Measurements from ENCODE around the gene CHID1.
A peak's percentile ranks its signal among the peaks of the same experiment; 100 is the strongest.

The CHID1 gene

DNA sequence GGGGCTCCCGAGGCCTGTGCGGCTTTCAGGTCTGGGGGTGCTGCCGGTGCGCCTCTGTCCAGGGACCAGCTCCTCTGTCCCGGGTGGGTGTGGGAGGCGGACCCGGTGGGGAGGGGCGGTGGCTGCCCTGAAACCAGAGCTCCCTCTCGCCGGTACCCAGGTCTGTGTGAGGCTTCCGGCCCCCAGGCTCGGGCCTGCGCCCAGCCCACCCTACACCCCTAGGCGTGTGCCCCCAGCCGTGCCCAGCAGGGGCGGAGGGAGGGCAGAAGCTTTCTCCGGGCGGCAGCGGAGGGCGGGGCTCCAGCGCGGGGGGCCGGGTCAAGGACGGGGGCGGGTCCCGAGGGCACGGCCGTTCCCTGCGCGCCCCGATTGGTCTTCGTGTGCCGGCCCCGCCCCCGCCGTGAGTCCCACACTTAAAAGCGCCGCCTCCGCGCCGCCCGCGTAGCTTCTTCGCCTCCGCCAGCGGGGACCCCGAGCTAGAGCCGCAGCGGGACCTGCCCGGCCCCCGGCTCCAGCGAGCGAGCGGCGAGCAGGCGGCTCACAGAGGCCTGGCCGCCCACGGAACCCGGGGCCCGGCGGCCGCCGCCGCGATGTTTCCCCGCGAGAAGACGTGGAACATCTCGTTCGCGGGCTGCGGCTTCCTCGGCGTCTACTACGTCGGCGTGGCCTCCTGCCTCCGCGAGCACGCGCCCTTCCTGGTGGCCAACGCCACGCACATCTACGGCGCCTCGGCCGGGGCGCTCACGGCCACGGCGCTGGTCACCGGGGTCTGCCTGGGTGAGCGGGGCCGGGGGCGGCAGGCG is 91.3 kb downstream of the CHID1 start:
- DNase-seq = peak; percentile 80

DNA sequence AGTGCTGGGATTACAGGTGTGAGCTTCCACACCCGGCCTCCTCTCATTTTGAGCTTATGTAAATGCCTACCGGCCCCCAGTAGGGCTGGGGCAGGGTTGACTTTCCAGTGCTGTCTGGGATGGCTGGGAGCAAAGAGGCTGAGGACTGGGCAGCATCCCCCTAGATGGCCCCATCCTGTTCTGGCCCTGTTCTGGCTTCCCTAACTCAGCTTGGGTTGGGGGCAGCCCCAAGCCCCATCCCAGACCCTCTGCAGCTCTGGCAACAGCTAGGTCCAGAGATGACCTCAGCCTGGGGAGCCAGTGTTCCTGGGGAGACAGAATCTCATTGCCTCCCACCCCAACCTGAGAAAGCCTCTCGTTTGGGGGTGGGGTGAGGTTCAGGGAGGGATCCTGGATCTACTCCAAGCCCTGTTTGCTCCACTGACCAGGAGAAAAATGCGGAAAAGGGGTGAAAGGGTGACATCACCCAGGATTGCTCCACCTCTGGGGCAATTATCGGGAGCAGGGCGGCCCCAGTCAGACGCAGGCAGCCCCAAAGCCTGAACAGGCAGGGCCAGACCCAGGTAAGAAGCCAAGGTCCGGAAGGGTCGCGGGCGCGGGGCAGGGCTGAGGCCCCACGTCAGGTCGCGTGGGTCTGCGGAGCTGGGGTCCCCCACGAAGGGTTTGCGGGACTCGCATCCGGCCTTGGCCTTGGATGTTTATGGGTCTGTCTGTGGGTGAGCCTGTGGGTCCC is 92.0 kb downstream of the CHID1 start, which contains the start of gene PNPLA2:
TSS of gene PNPLA2 (plus strand) at position 519 of the 733 bp plus-strand sequence. CDS start 805 bp downstream, outside the sequence.
- no peak for DNase-seq

All from NCI-H526 treated with DMSO at 0.1 percent for 48 hours (cell line).